Breast epithelium (tissue), 3 donors: ENCODE results near the gene ZNF217.

Experiments
- POLR2A ChIP-seq: fragments of 450-650 bp; IDR thresholded peaks from one replicate; pipeline ENCODE4 v1.6.1; 2016; ENCODE audit warnings: antibody characterized with exemption, mild to moderate bottlenecking, moderate library complexity
- POLR2AphosphoS5 ChIP-seq, 3 donors: sonication (generic); formaldehyde crosslinking; IDR thresholded peaks; one replicate each; pipeline ENCODE4 v1.6.1; 2017; ENCODE audit warnings: antibody characterized with exemption in 3 of 3

- no peak for TF ChIP-seq POLR2AphosphoS5 (IDR thresholded peaks at IDR 0.05)
- TF ChIP-seq POLR2A = no peak
These were observed 63.2 kb downstream of the ZNF217 start for GRCh38 chr20:53530440-53530839.
